GM10847 (cell line): Measurements from ENCODE around the gene HS6ST3.

Experiments
- POLR2A ChIP-seq: IDR thresholded peaks from 2 replicates; pipeline ENCODE4 v1.6.1; 2011; ENCODE audit not compliant: insufficient read length; ENCODE audit errors: extremely low read depth

HS6ST3 gene

GRCh38 chr13:96796091-96796633 lies 706.3 kb downstream of the HS6ST3 start:
- TF ChIP-seq POLR2A = no peak

GRCh38 chr13:96797136-96797535 lies 707.2 kb downstream of the HS6ST3 start:
- TF ChIP-seq POLR2A = no peak

GRCh38 chr13:96803456-96804100 lies 713.7 kb downstream of the HS6ST3 start:
- TF ChIP-seq POLR2A = no peak

GRCh38 chr13:96804174-96804573 lies 714.3 kb downstream of the HS6ST3 start:
- TF ChIP-seq POLR2A = no peak

- no peak for TF ChIP-seq POLR2A
These were observed 716.8 kb downstream of the HS6ST3 start for GRCh38 chr13:96806746-96807145.

- no peak for TF ChIP-seq POLR2A
These were observed 719.6 kb downstream of the HS6ST3 start for GRCh38 chr13:96809366-96810096.

GRCh38 chr13:96810104-96810503 lies 720.2 kb downstream of the HS6ST3 start:
- no peak for TF ChIP-seq POLR2A

GRCh38 chr13:96811049-96811448 lies 721.1 kb downstream of the HS6ST3 start:
- TF ChIP-seq POLR2A = no peak

GRCh38 chr13:96816261-96816660 lies 726.4 kb downstream of the HS6ST3 start:
- TF ChIP-seq POLR2A = no peak

GRCh38 chr13:96816874-96817273 lies 727.0 kb downstream of the HS6ST3 start:
- TF ChIP-seq POLR2A = no peak

GRCh38 chr13:96817336-96817941 lies 727.5 kb downstream of the HS6ST3 start:
- no peak for TF ChIP-seq POLR2A

GRCh38 chr13:96819375-96819774 lies 729.5 kb downstream of the HS6ST3 start:
- TF ChIP-seq POLR2A = no peak

- no peak for TF ChIP-seq POLR2A
These were observed 731.5 kb downstream of the HS6ST3 start for GRCh38 chr13:96821381-96821780.

- TF ChIP-seq POLR2A = no peak
These were observed 732.1 kb downstream of the HS6ST3 start for GRCh38 chr13:96821971-96822370.

GRCh38 chr13:96822895-96823294 lies 733.0 kb downstream of the HS6ST3 start:
- no peak for TF ChIP-seq POLR2A

- TF ChIP-seq POLR2A = no peak
These were observed 734.2 kb downstream of the HS6ST3 start for GRCh38 chr13:96824140-96824539.
